ENCODE results near the gene FAM43B. TPM values are rescaled to one million over a fixed set of nuclear protein-coding genes. Genes with fewer than 3 reads are reported as not detected.

The FAM43B gene
- total and polyA plus RNA-seq, 2 experiments from 2014 or later: 0.11 to 0.31 TPM

DNA sequence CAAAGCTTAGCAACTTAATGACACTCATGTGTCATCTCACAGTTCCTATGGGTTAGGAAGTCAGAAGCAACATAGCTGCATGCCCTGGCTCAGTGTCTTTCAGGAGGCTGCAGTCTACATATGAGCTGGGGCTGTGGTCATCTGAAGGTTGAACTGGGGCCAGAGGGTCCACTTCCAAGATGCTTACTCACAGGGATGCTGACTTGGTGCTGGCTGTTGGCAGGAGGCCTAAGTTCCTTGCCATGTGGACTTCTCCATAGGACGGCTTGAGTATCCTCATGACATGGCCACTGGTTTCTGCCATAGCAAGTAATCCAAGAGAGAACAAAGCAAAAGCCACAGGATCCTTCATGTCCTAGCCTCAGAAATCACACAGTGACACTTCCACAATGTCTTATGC is 12.1 kb upstream of the FAM43B start:
- no peaks in the 10 kb centered on the region for H3F3A ChIP-seq (ENCODE audit: insufficient read depth)
- no peak overlapping the region for H2AFZ ChIP-seq
- H4K20me1 ChIP-seq (ENCODE audit: insufficient read depth): no peaks in the 10 kb centered on the region
- in situ Hi-C loops (cut with MboI): loop anchor here (25.0 kb wide), 1 partner anchor 647 kb away; the partner anchor contains the start of gene EIF4G3
- H3K4me3 ChIP-seq: no peak overlapping the region
- H3K27me3 ChIP-seq (replicated peaks; ENCODE audit: insufficient read depth): peaks cover 25% of the 10 kb centered on the region
- no peaks in the 10 kb centered on the region for H3K9me3 ChIP-seq (ENCODE audit: low read depth)
- no peak overlapping the region for H3K4me2 ChIP-seq (ENCODE audit: unreplicated experiment)
- WGBS, 2 experiments (ENCODE audit: low coverage in 1 of 2, low lambda C conversion rate in 2 of 2, missing lambda C conversion rate in 2 of 2): 0 to 15% methylated on average over 1 of the region's 1 CpG
- TF ChIP-seq EZH2phosphoT487 (IDR thresholded peaks at IDR 0.05; ENCODE audit: insufficient read depth, low read depth) (no peak), EZH2 (IDR thresholded peaks at IDR 0.05; ENCODE audit: insufficient read depth, poor library complexity, severe bottlenecking) (no peak)
- no peak overlapping the region for H3K27ac ChIP-seq
- no peaks in the 10 kb centered on the region for H3K36me3 ChIP-seq (ENCODE audit: low read depth)
- no peaks in the 10 kb centered on the region for H3K4me1 ChIP-seq (ENCODE audit: insufficient read depth)
- H3K79me2 ChIP-seq (ENCODE audit: insufficient read depth): no peaks in the 10 kb centered on the region
- no peaks in the 10 kb centered on the region for H3K9me2 ChIP-seq (ENCODE audit: insufficient read depth)
- H3K9ac ChIP-seq: no peak overlapping the region
- DNase-seq: peak; percentile 52

DNA sequence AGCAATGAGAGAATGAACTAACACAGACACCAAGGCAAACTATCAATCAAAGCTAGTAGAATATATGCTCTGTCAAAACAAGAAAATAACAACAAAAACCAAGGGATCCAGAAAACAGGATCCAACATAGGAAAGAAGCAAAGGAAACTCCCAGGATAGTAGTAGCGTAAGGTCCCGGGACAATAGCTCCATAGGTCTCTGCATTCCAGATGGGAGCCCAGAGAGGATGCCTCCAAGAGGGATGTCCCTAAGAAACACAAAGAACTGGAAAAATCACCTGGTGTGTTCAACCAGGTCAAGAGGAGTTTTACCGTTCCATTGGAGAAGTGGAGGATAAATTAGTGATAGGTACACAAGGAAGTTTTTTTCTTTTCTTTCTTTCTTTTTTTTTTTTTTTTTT is 5.7 kb upstream of the FAM43B start:
- Histone ChIP-seq H2AFZ (no peak overlapping the region), H3K79me2 (ENCODE audit: insufficient read depth) (no peaks in the 10 kb centered on the region), H4K20me1 (ENCODE audit: insufficient read depth) (no peaks in the 10 kb centered on the region), H3K9me2 (ENCODE audit: insufficient read depth) (no peaks in the 10 kb centered on the region), H3K4me2 (ENCODE audit: unreplicated experiment) (no peak overlapping the region), H3F3A (ENCODE audit: insufficient read depth) (no peaks in the 10 kb centered on the region), H3K9me3 (ENCODE audit: low read depth) (no peaks in the 10 kb centered on the region), H3K4me3 (no peak overlapping the region), H3K27ac (no peak overlapping the region), H3K36me3 (ENCODE audit: low read depth) (no peaks in the 10 kb centered on the region), H3K4me1 (ENCODE audit: insufficient read depth) (no peaks in the 10 kb centered on the region), H3K9ac (no peak overlapping the region), H3K27me3 (replicated peaks; ENCODE audit: insufficient read depth) (peaks cover 44% of the 10 kb centered on the region)
- in situ Hi-C loops (cut with MboI): loop anchor here (25.0 kb wide), 1 partner anchor 641 kb away; the partner anchor contains the start of gene EIF4G3
- WGBS, 2 experiments (ENCODE audit: low coverage in 1 of 2, low lambda C conversion rate in 2 of 2, missing lambda C conversion rate in 2 of 2): 92 to 95% methylated on average over 3 of the region's 3 CpGs
- no peak for DNase-seq
- no peak for TF ChIP-seq EZH2phosphoT487 (IDR thresholded peaks at IDR 0.05; ENCODE audit: insufficient read depth, low read depth)
- no peak for TF ChIP-seq EZH2 (IDR thresholded peaks at IDR 0.05; ENCODE audit: insufficient read depth, poor library complexity, severe bottlenecking)

DNA sequence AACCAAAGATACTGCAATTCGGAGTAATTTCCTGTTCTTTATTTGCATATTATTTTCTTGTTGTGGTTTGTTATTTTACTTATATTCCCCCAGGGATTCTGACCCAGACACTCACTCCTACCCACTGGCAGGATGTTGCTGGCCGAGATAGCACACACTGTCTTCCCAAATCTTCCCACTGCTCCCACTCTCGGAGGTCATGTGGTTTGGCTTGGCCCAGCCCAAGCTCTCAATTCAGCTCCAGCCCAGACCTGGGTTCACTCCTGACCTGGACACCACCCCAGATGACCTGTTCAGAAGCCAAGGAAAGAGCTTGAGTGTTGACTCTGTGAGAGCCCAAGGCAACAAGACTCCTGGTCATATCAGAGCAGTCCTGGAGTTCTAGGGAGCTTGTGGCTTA is 1.2 kb upstream of the FAM43B start:
- Histone ChIP-seq H3K36me3 (ENCODE audit: low read depth) (no peaks in the 10 kb centered on the region), H3K9ac (no peak overlapping the region), H3K27ac (no peak overlapping the region), H3K9me3 (ENCODE audit: low read depth) (no peaks in the 10 kb centered on the region), H3K27me3 (replicated peaks; ENCODE audit: insufficient read depth) (peaks cover 35% of the 10 kb centered on the region), H3F3A (ENCODE audit: insufficient read depth) (no peaks in the 10 kb centered on the region), H4K20me1 (ENCODE audit: insufficient read depth) (no peaks in the 10 kb centered on the region), H3K79me2 (ENCODE audit: insufficient read depth) (no peaks in the 10 kb centered on the region), H3K4me2 (ENCODE audit: unreplicated experiment) (no peak overlapping the region), H3K4me3 (no peak overlapping the region), H3K9me2 (ENCODE audit: insufficient read depth) (no peaks in the 10 kb centered on the region), H3K4me1 (ENCODE audit: insufficient read depth) (no peaks in the 10 kb centered on the region), H2AFZ (no peak overlapping the region)
- in situ Hi-C loops (cut with MboI): no loop called here
- DNase-seq: no peak
- WGBS, 2 experiments (ENCODE audit: low coverage in 1 of 2, low lambda C conversion rate in 2 of 2, missing lambda C conversion rate in 2 of 2): 74 to 75% methylated on average over 3 of the region's 3 CpGs
- TF ChIP-seq EZH2phosphoT487 (IDR thresholded peaks at IDR 0.05; ENCODE audit: insufficient read depth, low read depth) (no peak), EZH2 (IDR thresholded peaks at IDR 0.05; ENCODE audit: insufficient read depth, poor library complexity, severe bottlenecking) (no peak)

- TF ChIP-seq EZH2phosphoT487 (IDR thresholded peaks at IDR 0.05; ENCODE audit: insufficient read depth, low read depth) (no peak), EZH2 (IDR thresholded peaks at IDR 0.05; ENCODE audit: insufficient read depth, poor library complexity, severe bottlenecking) (peak; percentile 12)
- Histone ChIP-seq H3K9ac (no peak overlapping the region), H3K27ac (no peak overlapping the region), H3K9me2 (ENCODE audit: insufficient read depth) (no peaks in the 10 kb centered on the region), H4K20me1 (ENCODE audit: insufficient read depth) (no peaks in the 10 kb centered on the region), H3K4me3 (peak overlapping the region; percentile 62), H3K27me3 (replicated peaks; ENCODE audit: insufficient read depth) (peaks cover 28% of the 10 kb centered on the region), H3K9me3 (ENCODE audit: low read depth) (no peaks in the 10 kb centered on the region), H3F3A (ENCODE audit: insufficient read depth) (no peaks in the 10 kb centered on the region), H2AFZ (peak overlapping the region; percentile 47), H3K4me2 (ENCODE audit: unreplicated experiment) (peak overlapping the region; percentile 41), H3K79me2 (ENCODE audit: insufficient read depth) (no peaks in the 10 kb centered on the region), H3K36me3 (ENCODE audit: low read depth) (no peaks in the 10 kb centered on the region), H3K4me1 (ENCODE audit: insufficient read depth) (no peaks in the 10 kb centered on the region)
- 3 to 5% methylated on average over 60 to 81 of the region's 82 CpGs for WGBS, 2 experiments (ENCODE audit: low coverage in 1 of 2, low lambda C conversion rate in 2 of 2, missing lambda C conversion rate in 2 of 2)
- in situ Hi-C loops (cut with MboI): no loop called here
- DNase-seq: peak; percentile 56
These were observed 514 bp downstream of the FAM43B start for GRCh38 chr1:20552728-20553445.
